Measurements from ENCODE around the gene NDST3. TPM values are rescaled to one million over a fixed set of nuclear protein-coding genes. Genes with fewer than 3 reads are reported as not detected.

NDST3 gene
- total RNA-seq = not detected in 2 replicates

DNA sequence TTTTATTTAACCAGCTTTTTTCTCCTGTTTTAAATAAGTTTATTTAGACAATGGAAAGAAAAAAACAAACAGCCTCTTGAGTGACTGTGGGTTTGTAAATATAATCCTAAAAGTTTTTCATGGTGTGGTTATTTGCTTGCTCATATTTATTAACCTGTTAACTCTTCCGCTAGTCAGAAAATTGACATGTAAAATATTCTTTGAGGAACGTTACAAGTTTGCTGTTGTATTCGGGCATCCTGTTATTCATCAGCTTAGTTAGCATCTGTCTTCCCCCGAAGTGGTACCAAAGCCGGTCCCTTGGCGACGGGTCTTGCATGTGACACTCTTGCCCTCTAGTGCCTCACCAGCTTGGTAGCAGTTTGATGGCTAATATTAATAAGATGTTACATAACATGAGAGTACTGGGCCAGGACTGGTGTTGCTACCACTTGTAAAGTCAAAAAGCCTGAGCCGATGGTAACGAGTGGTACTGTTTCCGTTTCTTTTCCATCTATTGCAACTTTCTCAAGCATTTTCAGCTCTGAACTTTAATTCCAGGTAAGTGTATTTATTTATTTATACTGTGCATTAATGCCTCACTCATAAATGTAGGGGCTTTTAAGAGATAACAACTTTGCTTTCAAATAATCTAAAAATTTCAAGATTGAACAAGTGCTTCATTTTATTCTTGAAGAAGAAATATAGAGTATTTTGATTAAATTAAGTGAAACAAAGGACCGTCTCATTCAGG is at the start of gene NDST3:
NDST3 (plus strand) TSS at position 434 of the 733 bp plus-strand sequence. CDS start 19,425 bp downstream, outside the sequence.
- no peak for DNase-seq (ENCODE audit: low read depth, low spot score)

DNA sequence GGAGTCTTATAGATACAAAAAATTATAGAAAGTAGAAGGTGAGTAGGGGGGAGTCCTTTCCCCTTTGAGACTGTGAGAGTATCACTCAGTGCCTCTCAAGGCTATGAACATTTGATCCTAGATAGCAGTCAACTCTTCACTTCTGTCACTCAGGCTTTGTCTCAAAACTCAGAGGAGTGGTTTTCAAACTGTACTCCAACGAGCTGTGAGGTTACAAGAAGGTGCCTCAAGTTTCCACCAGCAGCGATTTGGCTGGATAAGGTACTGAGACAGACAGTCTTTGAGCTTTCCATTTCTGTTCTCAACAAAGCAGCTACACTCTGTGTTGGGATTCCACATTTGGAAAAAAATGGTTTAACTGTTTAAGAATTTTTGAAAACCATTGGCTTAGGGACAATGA is 48.0 kb upstream of the NDST3 start:
- DNase-seq (ENCODE audit: low read depth, low spot score) = no peak

DNA sequence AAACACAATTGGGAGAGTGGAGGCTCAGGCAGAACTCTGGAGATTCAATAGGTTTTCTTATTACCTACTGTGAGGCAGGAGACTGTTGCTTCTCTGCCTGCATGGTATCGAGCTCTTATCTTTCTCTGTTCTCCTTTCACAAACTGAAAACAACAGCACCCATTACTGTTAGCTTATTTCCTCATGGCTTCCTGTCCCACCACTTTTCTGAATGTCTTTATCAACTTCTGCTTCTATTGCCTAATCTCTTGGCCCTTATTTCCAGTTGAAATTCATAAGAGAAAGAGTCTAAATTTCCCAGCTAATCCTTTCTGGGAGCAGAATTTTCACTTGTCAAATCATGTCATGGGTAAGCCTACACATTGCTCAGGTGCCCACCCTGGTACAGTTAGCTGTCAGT is 46.8 kb upstream of the NDST3 start:
- DNase-seq (ENCODE audit: low read depth, low spot score) = no peak

DNA sequence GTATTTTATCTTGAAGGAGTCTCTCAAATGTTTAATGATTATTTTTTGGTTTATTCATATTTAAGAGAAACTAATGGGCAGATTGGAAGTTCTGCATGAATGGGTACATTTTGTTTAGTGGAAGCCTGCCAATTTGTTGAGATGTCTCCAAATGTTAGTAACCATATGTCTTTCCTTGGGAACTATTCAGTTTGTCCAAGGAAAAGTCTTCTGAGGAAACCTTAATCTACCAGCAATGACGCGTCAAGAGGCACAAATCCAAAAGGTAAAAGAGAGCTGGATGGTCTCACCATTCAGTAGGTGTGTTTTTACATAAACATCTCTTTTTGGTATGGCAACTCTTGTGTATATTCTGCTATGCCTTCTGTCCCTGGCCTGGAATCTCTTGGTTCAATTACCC is 37.4 kb upstream of the NDST3 start:
- DNase-seq (ENCODE audit: low read depth, low spot score) = no peak

DNA sequence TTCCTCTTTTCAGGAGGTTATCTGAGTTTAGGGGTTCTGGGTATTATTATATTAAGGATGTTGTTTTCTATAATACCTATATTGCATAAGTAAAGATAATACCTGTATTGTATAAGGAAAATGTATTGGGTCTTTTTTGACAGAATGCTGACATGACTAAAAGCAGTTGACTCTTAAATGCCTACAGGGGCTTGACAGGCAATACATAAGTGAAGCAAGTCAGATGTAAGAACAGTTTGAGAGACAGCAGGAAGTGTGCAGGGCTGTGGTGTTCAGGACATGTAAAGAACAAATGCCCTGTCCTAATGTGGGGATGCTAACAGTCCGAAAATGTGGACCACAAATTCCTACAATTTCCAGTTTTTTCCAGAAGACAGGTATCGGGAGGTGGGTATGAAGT is 30.2 kb upstream of the NDST3 start:
- no peak for DNase-seq (ENCODE audit: low read depth, low spot score)

DNA sequence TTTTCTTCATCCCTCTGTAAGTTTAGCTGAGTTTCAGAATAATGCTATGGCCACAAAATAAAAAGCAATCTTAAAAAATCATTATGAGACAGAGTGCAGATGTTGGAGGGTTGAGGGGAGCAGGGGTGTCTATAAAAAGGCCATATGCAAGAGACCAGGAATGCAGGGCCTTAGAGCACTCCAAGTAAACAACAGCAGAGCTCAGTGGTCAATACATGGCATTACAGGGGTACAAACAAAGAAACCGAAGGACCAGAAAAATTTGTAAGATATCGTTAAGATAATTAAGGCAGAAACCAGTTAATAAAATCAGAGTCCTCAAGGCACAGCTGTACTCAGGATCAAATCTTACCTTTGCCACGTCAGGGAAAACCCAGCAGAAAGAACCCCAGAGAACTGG is 28.4 kb upstream of the NDST3 start:
- no peak for DNase-seq (ENCODE audit: low read depth, low spot score)

DNA sequence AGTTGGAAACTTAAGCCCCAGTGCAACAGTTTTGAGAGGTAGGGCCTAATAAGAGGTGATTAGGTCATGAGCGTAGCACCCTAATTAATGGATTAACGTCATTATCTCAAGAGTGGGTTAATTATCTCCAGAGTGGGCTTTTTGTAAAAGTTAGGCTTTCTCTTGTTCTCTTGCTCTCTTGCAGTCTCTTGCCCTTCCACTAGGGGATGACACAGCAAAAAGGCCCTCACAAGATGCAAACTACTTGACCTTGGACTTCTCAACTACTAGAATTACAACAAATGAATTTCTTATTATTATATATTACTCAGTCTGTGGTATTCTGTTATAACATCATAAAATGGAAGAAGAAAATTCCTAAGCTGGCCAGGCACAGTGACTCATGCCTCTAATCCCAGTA is 22.1 kb upstream of the NDST3 start:
- no peak for DNase-seq (ENCODE audit: low read depth, low spot score)

DNA sequence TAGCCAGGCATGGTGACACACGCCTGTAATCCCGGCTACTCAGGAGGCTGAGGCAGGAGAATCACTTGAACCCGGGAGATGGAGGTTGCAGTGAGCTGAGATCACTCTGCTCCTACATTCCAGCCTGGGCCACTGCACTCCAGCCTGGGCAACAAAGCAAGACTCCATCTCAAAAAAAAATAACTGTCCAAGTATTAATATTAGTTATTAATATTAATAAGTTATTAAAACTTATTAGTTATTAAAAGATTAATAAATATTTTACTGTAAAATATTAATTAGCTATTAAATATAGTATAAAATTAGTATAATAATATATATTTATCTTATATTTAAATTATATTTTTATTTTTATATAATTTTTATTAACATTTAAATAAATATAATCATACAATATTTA is 19.5 kb upstream of the NDST3 start:
- no peak for DNase-seq (ENCODE audit: low read depth, low spot score)

DNA sequence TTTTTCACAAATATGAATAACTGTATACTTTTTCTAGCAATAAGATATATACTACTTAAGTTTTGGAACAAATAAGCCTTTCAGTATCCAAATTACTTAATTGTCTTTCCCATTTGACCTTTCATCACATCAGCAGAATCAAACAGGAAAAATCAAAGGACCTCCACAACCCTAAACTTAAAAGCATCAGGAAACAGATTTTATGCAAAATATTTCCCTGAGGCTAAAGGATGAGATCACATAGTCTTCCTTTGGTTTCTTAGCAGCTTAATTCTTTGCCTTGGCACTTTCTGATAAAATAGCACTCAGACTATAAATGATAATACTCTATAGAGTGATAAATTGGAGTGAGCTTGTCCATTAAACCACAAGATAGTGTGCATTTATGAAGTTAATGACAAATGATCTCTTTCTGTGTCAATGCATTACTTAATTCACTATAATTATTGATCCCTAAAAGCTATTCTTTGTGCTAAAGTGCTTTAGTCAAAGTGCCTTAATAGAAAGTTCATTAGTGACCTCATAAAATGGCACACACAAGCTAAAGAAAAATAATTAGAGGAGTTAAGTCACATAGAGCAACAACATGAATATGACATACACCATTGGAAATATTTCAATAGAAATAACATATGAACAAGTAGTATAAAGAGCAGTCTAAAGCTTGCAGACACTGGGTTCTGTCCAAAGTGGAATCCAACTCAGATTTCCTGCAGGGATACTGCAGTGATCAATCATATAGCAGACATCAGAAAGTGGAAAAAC is 15.7 kb upstream of the NDST3 start:
- DNase-seq (ENCODE audit: low read depth, low spot score) = no peak

DNA sequence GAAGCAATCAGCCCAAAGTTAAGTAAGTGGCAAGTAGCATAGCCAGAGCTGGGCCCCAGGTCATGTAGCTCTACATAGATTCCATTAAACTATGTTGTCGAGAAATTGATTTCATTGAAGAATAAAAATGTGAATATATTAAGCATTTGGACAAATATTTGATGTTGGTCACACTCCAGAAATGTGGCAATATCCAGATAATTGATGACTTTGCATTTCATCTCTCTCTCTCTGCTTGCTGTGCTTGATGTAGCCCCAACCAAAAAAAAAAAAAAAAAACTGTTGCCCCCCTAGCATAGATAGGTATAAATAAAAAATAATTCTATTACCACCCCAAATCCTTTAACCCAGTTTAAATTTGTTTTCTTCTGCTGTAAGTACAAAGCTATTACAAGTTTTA is 7.5 kb upstream of the NDST3 start:
- no peak for DNase-seq (ENCODE audit: low read depth, low spot score)

DNA sequence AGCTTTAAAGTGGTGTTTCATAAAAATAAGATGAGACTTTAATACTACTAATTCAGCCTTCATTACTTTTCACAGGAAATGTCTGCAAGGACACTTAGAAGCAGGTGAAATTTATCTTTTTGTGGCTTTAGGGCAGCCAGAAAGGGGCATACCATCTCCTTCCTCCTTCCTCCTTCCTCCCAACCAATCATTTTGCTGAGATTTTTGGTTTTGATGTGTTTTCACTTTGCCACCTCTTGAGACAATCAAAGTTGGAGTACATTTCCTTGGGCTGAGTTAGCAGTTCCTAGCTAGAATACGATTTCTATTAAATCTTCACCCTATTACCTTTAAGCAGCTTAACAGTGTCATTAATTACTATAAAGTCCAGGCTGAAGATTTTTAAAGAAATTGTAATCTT is 5.1 kb upstream of the NDST3 start:
- no peak for DNase-seq (ENCODE audit: low read depth, low spot score)

DNA sequence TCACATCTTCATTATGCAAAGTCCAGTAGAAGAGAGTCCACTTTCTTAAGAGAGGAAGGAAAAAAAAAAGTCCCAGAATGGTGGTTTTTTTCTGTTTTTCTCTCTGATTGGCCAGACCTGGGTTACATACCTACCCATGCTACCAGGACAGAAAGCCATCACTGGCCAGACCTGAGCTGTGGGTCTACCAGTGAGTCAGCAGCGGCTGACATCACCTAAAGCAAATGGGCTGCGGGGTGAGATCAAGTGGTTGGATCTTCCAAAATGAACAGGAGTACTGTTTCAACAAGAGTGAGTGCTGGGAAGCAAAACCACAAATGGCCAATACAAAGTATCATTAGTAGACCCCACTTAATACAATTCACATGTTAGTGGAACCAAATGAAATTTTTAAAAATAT is 1.6 kb upstream of the NDST3 start:
- DNase-seq (ENCODE audit: low read depth, low spot score) = no peak

DNA sequence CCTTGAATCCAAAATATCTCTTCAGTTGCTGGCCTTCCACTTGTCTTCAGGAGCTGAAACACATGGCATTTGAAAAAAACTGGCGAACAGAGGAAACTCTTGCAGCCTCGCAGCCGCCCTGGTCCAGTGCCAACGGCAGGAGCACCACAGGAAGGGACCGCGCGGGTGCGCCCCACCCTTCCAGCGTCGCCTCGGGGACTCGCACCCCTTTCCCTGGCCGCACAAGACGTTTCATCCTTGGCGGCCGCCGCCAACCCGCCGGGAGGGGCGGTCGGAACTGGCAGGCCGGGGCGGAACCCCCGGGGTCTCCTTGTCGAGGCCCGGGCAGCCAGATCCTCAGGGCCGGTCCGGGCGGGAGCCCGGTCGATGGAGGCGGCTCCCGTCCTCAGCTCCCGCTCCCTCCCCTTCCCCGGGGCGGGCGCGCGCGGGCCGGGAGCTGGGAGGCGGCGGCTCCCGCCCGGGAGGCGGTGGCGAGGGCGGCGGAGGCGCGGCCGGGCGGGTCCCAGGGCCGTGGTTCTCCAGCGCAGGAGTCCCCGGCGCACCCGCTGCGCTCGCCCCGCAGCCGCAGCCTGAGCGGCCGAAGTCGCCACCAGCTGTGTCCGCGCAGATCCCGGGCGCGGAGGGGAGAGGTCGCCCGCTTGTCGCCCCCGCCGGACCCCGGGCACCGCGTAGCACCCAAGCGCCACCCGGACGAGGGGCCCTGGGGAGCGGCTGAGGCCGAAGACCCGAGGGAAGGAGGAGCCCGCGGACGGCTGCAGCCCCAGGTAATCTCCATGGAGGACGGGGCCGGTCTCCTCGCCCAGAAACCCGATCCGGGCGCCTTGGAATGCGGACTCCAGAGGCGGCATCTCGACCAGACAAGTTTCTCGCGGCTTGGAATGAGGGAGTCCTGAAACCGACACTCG is 886 bp upstream of the NDST3 start:
- no peak for DNase-seq (ENCODE audit: low read depth, low spot score)

DNA sequence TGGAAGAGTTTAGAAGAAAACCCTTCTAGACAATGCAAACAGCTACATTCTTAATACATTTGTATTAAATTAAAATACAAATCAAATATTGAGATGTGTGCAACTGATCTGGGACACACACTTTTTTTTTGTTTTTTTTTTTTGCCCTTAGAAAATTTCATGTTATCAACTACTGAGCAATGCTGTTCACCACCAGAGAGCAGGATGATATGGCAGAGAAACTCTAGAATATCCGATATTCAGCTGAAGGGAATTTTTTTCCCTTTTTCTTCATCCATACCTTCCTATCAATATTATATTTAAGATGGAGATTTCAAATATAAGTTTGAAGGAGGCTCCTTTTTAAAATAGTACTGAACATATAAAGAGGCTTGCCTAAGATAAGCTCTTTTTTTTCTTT is 1.0 kb downstream of the NDST3 start:
- no peak for DNase-seq (ENCODE audit: low read depth, low spot score)

DNA sequence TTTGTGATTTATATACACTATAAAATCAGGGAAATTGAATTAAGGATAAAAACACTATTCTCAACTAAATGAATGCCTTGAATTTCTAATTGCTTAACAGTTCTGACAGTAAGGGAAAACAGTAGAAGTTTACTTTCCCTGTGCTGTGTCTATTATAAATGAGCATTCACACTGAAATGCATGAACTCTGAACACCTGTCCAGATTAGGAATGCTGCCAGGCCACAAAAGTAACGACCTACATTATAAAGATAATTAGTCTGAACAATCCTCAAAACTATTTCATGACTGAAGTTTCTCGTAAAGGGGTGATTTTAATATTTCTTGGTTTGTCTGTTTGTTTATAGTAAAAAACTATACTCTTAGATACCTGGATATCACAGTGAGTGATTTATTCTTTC is 2.0 kb downstream of the NDST3 start:
- DNase-seq (ENCODE audit: low read depth, low spot score) = no peak

DNA sequence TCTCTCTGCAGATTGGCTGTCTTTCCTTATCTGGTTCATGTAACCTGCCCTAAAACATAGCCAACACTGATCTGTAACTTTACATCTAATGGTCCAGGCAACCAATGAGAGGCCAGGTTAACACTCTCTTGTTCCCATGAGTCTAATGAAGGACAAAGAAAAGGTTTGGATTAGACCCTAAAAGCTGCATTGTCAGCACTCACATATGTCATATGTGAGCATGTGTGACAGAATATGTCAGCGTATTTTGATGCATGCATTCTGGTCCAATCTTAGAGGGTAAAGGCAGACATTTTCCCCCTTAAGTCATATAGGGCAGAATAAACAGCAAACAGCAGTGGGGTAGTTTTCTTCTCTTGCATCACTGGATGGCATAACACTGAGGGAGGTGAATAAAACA is 3.7 kb downstream of the NDST3 start:
- no peak for DNase-seq (ENCODE audit: low read depth, low spot score)

DNA sequence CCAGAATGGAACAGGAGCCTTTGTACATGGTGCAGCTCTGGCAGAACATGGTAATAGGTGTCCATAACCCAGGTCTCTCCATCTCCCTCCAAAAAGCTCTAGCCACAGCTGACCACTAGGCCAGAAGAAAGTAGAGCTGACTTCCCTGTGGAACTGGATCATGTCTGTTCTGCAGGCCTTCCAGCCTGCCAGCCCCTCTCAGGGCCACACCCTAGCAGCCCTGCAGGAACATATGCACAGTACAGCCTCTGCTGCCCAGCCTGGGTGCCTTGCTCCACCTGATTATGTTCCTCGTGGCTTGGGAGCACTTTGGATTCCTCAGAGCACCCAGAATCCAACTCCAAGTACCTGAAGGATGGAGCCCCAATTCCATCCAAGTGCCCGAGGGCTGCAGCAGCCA is 12.0 kb downstream of the NDST3 start:
- DNase-seq (ENCODE audit: low read depth, low spot score) = no peak

DNA sequence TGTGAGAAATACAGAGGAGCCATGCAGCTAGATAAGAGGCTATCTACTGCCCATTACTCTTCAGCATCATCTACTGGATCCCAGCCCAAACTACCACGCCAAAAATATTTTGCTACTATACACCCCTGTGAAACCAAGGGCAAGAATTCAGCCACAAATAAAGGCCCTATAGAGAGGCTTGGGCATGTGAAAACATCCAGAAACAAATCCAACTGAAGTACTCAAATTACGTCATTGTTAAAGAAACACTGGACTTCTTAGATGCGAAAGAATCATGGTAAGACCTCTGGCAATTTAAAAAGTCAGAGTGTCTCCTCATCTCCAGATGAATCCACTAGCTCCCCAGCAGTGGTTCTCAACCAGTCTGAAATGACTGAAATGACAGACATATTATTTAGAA is 12.8 kb downstream of the NDST3 start:
- DNase-seq (ENCODE audit: low read depth, low spot score) = no peak

DNA sequence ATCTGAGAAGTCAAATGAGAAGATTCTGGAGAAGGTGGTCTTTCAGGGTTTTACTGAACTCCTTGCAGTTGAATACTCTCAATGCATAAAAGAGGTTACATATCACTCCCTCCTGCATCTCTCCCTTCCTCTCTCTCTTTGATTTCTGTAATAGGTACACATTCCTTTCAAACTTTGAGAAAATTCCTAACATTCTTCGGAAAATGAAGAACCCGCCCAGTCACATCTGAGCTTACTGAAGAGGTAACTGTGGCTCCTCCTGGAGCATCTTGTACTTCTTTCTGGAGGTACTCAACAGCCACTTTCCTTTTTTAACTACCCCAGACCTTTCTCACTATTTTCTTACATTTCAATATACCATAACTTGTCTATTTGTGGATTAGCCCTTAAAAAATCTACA is 24.7 kb downstream of the NDST3 start:
- no peak for DNase-seq (ENCODE audit: low read depth, low spot score)

DNA sequence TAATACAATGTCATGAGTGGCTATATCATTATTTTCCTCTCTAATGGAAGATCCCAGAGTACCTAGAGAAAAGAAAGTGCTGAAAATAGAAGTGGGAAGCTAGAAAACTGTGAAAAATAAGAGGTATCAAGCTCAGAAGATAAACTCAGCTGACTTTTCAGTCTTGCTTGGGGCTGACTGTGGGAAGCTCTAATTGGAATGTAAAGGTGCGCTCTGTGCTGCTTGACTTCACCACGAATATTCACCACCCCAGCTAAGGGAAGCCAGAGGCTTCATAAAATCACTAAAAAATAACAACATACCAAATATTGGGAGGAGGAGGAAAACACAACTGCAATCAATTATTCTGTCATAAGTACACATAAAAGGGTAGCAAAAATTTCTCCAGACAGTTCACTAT is 25.1 kb downstream of the NDST3 start:
- no peak for DNase-seq (ENCODE audit: low read depth, low spot score)

DNA sequence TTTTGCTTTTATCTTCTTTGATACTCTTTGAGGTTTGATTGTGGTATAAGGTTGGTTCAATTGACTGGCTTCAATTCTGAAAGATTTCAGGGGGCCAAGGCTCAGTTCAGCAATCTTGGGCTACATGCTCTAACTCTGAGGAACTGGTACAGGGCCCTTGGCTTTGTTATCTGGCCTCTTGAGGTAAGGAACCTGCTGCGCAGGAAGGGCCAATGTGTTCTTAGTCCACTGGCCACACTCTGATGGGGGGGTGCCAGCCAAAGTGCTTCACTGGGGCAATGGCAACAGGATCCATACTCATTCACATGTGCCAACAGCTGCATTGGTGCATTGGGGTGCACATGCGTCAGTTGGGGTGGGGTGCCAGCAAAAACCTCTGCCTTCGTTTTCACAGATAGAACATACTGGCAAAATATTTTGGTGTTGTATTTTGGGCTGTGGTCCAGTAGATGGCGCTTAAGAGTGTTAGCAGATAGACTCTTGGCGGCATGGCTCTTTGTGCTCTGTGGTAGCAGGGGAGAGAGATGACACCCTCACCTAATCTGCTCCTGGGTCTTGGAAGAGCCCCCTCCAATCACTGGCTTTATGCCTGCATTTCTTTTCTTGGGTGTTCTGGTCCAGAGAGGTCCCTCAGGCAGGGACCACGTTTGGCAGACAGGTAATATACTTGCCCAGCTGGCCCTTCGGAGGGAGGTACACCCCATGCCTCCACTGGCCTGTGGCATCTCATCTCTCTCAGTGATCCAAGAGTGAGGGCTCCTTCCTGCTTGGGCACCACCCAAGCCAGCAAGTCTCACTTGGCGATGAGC is 42.9 kb downstream of the NDST3 start:
- DNase-seq (ENCODE audit: low read depth, low spot score) = no peak
